Nephron (organoid): Measurements from ENCODE around the gene RNF144B.
A peak's percentile ranks its signal among the peaks of the same experiment; 100 is the strongest.
"Not testable (repeated sequence)": the region's sequence is repeated elsewhere in the genome, so short reads cannot be mapped to it uniquely, and the experiment has no call there.

Source experiments
- H3K27ac Mint-ChIP-seq, 3 experiments: 2 replicates each; pipeline ENCODE4 v1.8.0; 2020; ENCODE audit warnings: mixed read lengths in 3 of 3, mild to moderate bottlenecking in 2 of 3, moderate library complexity in 1 of 3
- H3K27me3 Mint-ChIP-seq: 2 replicates; pipeline ENCODE4 v1.8.0; 2021; ENCODE audit warnings: low read depth, mild to moderate bottlenecking, moderate library complexity, mixed read lengths
- H3K36me3 Mint-ChIP-seq: 2 replicates; pipeline ENCODE4 v1.8.0; 2020; ENCODE audit warnings: low read depth, mixed read lengths
- H3K4me1 Mint-ChIP-seq: 2 replicates; pipeline ENCODE4 v1.8.0; 2020; ENCODE audit warnings: mixed read lengths
- H3K4me3 Mint-ChIP-seq, 3 experiments: 2 replicates each; pipeline ENCODE4 v1.8.0; 2020; ENCODE audit warnings: mild to moderate bottlenecking in 3 of 3, mixed read lengths in 3 of 3, moderate library complexity in 2 of 3
- H3K9me3 Mint-ChIP-seq: 2 replicates; pipeline ENCODE4 v1.8.0; 2020; ENCODE audit warnings: mixed read lengths
- TF ChIP-seq, protein P1 (sequence below), 3 experiments: fragments of 200-600 bp; sonication (generic); IDR thresholded peaks; one replicate each; pipeline ENCODE4 v1.5.0; 2021; ENCODE audit warnings: antibody characterized with exemption in 3 of 3; ENCODE audit not compliant: unreplicated experiment in 3 of 3

RNF144B gene

DNA sequence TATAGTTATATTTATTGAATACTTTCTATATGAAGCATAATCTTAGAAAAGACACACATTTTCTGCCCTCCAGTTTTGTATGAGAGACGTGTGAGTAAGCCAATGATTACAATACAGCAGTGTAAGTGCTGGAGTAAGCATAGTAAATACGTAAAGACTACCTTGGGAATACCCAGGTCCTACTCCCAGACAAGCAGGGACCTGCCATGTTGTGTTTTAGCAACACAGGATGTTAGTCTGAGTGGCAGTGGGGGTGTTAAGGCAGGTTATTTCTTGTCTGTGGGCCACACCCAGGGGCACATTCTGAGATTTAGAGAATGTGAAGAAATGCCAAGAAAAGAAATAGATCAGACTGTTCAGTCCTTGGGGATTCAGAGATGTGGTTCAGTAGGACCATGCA is 34.3 kb upstream of the RNF144B start:
- Mint-ChIP-seq H3K4me3 (no peak overlapping the region), H3K4me1 (peaks cover 6% of the 10 kb centered on the region), H3K9me3 (peaks cover 14% of the 10 kb centered on the region), H3K36me3 (no peaks in the 10 kb centered on the region), H3K27ac (no peak overlapping the region), H3K27me3 (peaks cover 16% of the 10 kb centered on the region)
- TF ChIP-seq, protein P1, sequence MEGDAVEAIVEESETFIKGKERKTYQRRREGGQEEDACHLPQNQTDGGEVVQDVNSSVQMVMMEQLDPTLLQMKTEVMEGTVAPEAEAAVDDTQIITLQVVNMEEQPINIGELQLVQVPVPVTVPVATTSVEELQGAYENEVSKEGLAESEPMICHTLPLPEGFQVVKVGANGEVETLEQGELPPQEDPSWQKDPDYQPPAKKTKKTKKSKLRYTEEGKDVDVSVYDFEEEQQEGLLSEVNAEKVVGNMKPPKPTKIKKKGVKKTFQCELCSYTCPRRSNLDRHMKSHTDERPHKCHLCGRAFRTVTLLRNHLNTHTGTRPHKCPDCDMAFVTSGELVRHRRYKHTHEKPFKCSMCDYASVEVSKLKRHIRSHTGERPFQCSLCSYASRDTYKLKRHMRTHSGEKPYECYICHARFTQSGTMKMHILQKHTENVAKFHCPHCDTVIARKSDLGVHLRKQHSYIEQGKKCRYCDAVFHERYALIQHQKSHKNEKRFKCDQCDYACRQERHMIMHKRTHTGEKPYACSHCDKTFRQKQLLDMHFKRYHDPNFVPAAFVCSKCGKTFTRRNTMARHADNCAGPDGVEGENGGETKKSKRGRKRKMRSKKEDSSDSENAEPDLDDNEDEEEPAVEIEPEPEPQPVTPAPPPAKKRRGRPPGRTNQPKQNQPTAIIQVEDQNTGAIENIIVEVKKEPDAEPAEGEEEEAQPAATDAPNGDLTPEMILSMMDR (IDR thresholded peaks at IDR 0.05; ENCODE audit: unreplicated experiment in 3 of 3), result no peak

DNA sequence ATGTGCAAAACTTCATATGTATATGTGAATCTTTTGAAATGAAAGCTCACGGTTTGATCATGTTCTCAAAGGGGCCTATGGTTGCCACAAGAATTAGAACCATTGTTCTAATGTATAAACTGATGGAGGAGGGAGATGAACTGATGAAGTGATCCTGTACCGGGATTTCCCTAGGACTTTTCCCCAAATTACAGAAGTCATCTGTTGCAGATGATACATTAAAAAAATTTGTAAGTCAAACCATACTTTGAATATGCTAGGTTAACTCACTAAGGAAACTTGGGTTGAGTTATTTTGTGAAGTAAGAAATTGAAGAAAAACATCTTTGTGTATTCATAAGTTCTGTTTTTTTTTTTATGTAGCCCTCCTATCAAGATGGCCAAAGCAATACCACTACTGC is 33.9 kb upstream of the RNF144B start:
- Mint-ChIP-seq H3K36me3 (peaks cover 2% of the 10 kb centered on the region), H3K4me3 (no peak overlapping the region), H3K27me3 (peaks cover 16% of the 10 kb centered on the region), H3K9me3 (peaks cover 18% of the 10 kb centered on the region), H3K4me1 (peaks cover 2% of the 10 kb centered on the region), H3K27ac (no peak overlapping the region)
- TF ChIP-seq, protein P1 (IDR thresholded peaks at IDR 0.05; ENCODE audit: unreplicated experiment in 3 of 3), result no peak

DNA sequence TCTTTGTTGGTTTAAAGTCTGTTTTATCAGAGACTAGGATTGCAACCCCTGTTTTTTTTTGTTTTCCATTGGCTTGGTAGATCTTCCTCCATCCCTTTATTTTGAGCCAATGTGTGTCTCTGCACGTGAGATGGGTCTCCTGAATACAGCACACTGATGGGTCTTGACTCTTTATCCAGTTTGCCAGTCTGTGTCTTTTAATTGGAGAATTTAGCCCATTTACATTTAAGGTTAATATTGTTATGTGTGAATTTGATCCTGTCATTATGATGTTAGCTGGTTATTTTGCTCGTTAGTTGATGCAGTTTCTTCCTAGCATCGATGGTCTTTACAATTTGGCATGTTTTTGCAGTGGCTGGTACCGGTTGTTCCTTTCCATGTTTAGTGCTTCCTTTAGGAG is 29.6 kb upstream of the RNF144B start:
- not testable (repeated sequence) for H3K4me3 Mint-ChIP-seq, H3K4me1 Mint-ChIP-seq, H3K36me3 Mint-ChIP-seq, H3K27ac Mint-ChIP-seq
- peaks cover 24% of the 10 kb centered on the region for H3K9me3 Mint-ChIP-seq
- peaks cover 10% of the 10 kb centered on the region for H3K27me3 Mint-ChIP-seq

- Mint-ChIP-seq H3K27me3 (peaks cover 10% of the 10 kb centered on the region), H3K36me3 (peaks cover 5% of the 10 kb centered on the region), H3K4me1 (peaks cover 10% of the 10 kb centered on the region), H3K27ac (no peak overlapping the region), H3K9me3 (peaks cover 24% of the 10 kb centered on the region), H3K4me3 (no peak overlapping the region)
- TF ChIP-seq, protein P1 (IDR thresholded peaks at IDR 0.05; ENCODE audit: unreplicated experiment in 3 of 3), result no peak
These were observed 27.8 kb upstream of the RNF144B start for GRCh38 chr6:18359237-18359885.

DNA sequence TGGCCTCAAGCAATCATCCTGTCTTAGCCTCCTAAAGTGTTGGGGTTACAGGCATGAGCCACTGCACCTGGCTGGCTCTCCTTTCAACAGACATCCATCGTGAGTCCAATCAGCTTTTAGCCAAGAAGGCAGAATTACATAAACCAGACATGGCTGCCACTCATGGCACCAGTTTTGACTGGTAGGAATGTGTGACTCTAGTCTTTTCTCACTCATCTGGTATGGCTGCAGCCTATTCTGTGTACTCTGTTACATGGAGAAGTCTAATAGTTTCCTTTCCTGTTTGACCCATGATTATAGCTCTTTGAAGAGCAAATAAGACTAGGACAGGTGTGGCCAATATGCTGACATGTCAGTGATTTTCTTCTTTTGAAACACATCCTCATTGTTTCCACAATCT is 27.0 kb upstream of the RNF144B start:
- Mint-ChIP-seq H3K36me3 (peaks cover 5% of the 10 kb centered on the region), H3K4me3 (no peak overlapping the region), H3K27ac (no peak overlapping the region)

DNA sequence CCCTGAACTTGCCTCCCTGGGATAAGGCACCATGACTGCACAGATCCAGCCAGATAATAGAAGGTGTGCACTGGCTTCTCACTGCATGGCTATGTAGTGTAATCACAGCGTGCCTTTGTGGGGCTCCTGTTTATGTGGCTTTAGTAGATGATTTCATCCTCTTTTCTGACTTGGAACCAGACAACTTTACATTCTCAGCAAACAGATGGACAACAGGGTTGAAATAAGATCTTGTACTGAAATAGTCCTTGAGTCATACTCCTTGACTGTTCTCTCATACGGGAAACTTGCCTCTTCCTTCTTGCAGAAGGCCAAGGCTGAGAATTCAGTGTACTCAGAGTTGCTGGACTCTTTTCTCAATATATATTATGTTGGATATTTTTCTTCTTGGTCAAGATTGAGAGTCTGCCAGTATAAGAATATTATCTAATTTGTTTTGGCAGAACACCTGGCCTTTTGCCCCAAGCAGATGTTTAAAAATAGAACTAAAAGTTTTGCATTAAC is 25.0 kb upstream of the RNF144B start:
- H3K9me3 Mint-ChIP-seq, result peaks cover 12% of the 10 kb centered on the region
- peaks cover under 1% of the 10 kb centered on the region for H3K27me3 Mint-ChIP-seq
- peaks cover 5% of the 10 kb centered on the region for H3K36me3 Mint-ChIP-seq
- peaks cover 10% of the 10 kb centered on the region for H3K4me1 Mint-ChIP-seq
- peak overlapping the region in 2 of 3 experiments; percentile 79 to 83 for H3K27ac Mint-ChIP-seq
- TF ChIP-seq, protein P1 (IDR thresholded peaks at IDR 0.05; ENCODE audit: unreplicated experiment in 3 of 3), result no peak
- peak overlapping the region in 1 of 3 experiments; percentile 7 for H3K4me3 Mint-ChIP-seq

More for the DNA sequence above, 27.0 kb upstream of the RNF144B start:
- peaks cover 10% of the 10 kb centered on the region for H3K4me1 Mint-ChIP-seq
- H3K27me3 Mint-ChIP-seq, result peaks cover 10% of the 10 kb centered on the region
- peaks cover 24% of the 10 kb centered on the region for H3K9me3 Mint-ChIP-seq
- TF ChIP-seq, protein P1 (IDR thresholded peaks at IDR 0.05; ENCODE audit: unreplicated experiment in 3 of 3), result no peak
